GM19193 (cell line): Measurements from ENCODE around the gene KLHDC7B.

ENCODE experiments used
- POLR2A ChIP-seq: IDR thresholded peaks from 4 replicates; pipeline ENCODE4 v1.6.1; 2011; ENCODE audit not compliant: insufficient read depth, insufficient read length; ENCODE audit errors: extremely low read depth

The KLHDC7B gene

GRCh38 chr22:50507991-50508884 is 37.5 kb upstream of the KLHDC7B start, which contains the start of gene NCAPH2:
TSS of gene NCAPH2 (plus strand) at chr22:50508224. CDS start at chr22:50508338, 114 bp downstream.
- TF ChIP-seq POLR2A = peak; percentile 88

- TF ChIP-seq POLR2A = no peak
These were observed 36.8 kb upstream of the KLHDC7B start for GRCh38 chr22:50508897-50509296.

- no peak for TF ChIP-seq POLR2A
These were observed 32.5 kb upstream of the KLHDC7B start for GRCh38 chr22:50513175-50513574.

GRCh38 chr22:50516068-50516467 is 29.6 kb upstream of the KLHDC7B start:
- no peak for TF ChIP-seq POLR2A

- TF ChIP-seq POLR2A = no peak
These were observed 28.8 kb upstream of the KLHDC7B start for GRCh38 chr22:50516891-50517290.

- TF ChIP-seq POLR2A = no peak
These were observed 28.0 kb upstream of the KLHDC7B start for GRCh38 chr22:50517495-50518260.

- TF ChIP-seq POLR2A = no peak
These were observed 27.1 kb upstream of the KLHDC7B start for GRCh38 chr22:50518606-50519005.

GRCh38 chr22:50519151-50519550 is 26.5 kb upstream of the KLHDC7B start:
- no peak for TF ChIP-seq POLR2A

- no peak for TF ChIP-seq POLR2A
These were observed 24.8 kb upstream of the KLHDC7B start for GRCh38 chr22:50520826-50521453.

GRCh38 chr22:50521710-50522109 is 24.0 kb upstream of the KLHDC7B start:
- no peak for TF ChIP-seq POLR2A

- no peak for TF ChIP-seq POLR2A
These were observed 23.4 kb upstream of the KLHDC7B start for GRCh38 chr22:50522208-50522805.

GRCh38 chr22:50522806-50523438 is 22.8 kb upstream of the KLHDC7B start:
- TF ChIP-seq POLR2A = peak; percentile 45

GRCh38 chr22:50523458-50523805 is 22.3 kb upstream of the KLHDC7B start:
- TF ChIP-seq POLR2A = no peak
